ENCODE results near the gene EVI5.

Gene EVI5

DNA sequence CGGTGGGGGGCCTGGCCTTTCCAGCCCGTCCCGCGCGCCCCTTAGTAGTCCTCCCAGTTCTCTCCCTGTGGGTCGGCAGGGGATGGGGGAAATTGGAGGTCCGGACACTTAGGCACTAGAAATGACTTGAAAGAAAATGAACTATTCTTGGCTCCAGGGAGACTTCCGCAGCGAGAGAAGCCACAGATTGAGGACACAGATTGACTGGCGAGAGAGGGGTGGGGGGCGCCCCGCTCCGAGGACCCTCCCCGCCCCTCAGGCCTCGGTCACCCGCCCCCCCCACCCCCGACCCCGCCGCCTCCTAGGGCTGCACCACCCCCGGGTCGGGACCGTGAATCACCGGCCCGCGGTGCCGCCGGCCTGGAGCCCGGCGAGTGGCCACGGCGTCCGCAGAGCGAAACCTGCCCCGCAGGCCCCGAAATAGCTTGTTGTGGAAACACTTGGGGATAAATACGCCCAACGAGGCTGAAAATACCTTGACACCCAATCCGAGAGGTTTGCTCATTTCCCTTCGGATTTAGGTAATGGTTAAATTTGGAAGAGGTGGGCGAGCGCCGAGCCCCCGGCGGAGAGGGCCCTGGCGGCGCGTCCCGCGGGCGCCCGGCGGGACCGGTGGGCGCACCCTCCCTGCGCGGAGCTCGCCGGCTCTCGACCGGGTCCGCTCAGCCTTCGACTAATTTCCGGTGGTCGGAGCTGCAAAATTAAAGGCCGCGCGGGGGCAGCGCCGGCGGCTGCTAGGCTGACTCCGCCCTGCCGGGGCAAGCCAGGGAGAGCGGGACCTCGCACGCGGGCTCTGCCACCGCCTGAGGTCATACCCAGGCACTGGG lies 298.4 kb downstream of the EVI5 start, which contains the start of gene GFI1:
Gene GFI1 (minus strand): TSS at position 675 of the 827 bp plus-strand sequence. CDS start 3,438 bp downstream, outside the sequence.
- DNase-seq (ENCODE audit: low read depth in 3 of 3, low spot score in 1 of 3): peak in 1 of 3 donors; percentile 46

GRCh38 chr1:92485381-92486250 lies 299.3 kb downstream of the EVI5 start:
- DNase-seq (ENCODE audit: low read depth in 3 of 3, low spot score in 1 of 3): peak; percentile 60 to 81 (median 66)

- peak in 1 of 3 donors; percentile 62 for DNase-seq (ENCODE audit: low read depth in 3 of 3, low spot score in 1 of 3)
Observed at GRCh38 chr1:92484472-92485380, 300.2 kb downstream of the EVI5 start.

- DNase-seq (ENCODE audit: low read depth in 3 of 3, low spot score in 1 of 3): peak in 1 of 3 donors; percentile 61
Observed at GRCh38 chr1:92483610-92484471, 301.1 kb downstream of the EVI5 start.

GRCh38 chr1:92482665-92483609 lies 302.0 kb downstream of the EVI5 start:
- DNase-seq (ENCODE audit: low read depth in 3 of 3, low spot score in 1 of 3): no peak

DNA sequence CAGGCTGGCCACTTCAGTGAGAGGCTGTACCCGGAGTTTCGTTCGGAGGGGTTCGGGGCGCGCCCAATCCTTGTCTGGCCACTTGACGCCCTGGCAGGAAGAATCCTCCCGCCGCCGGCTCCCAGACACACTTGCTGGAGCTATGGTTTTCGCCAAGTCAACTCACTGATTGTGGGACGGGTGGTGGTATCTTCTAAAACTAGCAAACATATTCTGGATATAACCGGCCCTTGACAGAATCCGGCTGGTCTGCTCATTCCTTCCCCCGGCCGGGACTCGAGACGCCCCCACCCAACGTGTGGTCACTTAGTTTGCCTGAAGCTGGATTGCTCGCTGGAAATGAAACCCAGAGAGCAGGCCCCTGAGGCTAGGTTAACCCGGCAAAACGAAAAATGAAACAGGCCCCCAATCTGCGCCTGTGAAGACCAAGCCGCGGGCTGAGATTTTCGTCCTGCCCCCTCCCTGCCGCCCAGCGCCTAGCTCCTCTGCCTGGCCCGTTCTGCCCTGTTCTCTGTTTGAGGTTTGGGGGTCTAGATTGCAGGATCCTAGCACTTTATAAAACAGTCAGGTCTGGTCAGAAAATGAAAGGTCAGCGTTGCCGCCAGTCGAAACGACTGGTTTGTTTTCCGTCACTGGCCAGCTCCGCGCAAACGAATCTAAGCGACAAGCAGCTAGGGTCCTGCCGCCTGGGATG lies 302.8 kb downstream of the EVI5 start:
- no peak for DNase-seq (ENCODE audit: low read depth in 3 of 3, low spot score in 1 of 3)

- no peak for DNase-seq (ENCODE audit: low read depth in 3 of 3, low spot score in 1 of 3)
Observed at GRCh38 chr1:92481599-92481925, 303.3 kb downstream of the EVI5 start.

DNA sequence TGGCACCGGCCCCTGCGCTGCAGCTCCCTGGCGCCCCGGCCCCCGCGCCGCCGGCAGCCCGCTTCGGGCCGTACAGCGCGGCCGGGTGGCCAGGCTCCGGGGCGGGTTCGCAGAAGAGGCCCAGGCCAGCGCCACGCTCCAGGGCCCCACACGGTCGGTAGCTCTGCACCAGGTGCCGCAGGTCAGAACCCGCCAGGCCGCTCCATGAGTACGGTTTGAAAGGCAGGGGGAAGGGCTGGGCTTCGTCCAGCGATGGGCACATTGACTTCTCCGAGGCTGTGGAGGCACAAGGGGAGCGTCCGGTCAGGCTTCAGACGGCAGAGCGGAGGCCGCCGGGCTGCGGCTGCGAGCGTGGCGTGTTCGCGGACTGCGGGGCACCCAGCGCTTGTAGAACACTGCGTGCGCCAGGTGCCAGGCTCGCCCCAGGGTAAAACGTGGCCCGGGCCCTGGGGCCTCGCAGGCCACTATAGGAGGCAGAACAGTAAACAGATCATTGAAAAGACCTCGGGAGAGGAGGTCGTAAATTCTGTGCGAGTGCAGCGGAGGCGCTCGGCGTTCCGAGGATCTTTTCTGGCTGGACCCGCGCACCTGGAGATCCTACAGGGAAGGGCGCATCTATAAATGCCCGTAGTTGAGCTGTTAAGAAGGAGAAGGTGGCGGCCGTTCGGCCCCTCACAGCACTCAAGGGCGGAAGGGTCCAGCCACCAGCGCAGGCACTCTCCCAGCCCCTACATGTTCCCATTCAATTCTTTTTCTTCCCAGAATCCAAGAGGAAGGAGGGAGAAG lies 303.9 kb downstream of the EVI5 start:
- DNase-seq (ENCODE audit: low read depth in 3 of 3, low spot score in 1 of 3): no peak

GRCh38 chr1:92480200-92480812 lies 304.6 kb downstream of the EVI5 start:
- DNase-seq (ENCODE audit: low read depth in 3 of 3, low spot score in 1 of 3): no peak

- no peak for DNase-seq (ENCODE audit: low read depth in 3 of 3, low spot score in 1 of 3)
Observed at GRCh38 chr1:92479587-92479986, 305.3 kb downstream of the EVI5 start.

- no peak for DNase-seq (ENCODE audit: low read depth in 3 of 3, low spot score in 1 of 3)
Observed at GRCh38 chr1:92478393-92478792, 306.5 kb downstream of the EVI5 start.

DNA sequence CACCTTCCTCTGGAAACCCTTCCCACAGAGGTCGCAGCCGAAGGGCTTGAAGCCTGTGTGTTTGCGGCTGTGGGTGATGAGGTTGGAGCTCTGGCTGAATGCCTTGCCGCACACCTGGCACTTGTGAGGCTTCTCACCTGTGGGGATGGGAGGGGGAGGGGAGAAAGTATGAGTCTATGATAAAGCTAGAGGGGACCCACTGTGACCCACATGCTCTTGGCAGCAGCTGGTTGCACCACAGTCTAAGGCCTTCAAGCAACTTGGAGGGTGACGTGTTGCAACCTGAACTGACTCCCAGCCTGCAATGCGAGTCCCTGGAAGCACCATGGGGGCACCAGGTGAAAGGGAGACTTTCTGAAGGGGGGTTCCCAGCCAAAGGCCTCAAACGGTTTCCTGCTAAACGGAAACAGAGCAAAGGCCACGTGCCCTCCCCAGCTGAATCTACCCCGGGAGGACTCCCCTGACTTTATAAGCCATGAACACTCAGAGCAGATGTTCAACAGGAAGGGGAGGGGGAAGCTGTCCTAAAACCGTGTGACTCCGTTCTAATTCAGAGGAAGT lies 308.8 kb downstream of the EVI5 start:
- DNase-seq (ENCODE audit: low read depth in 3 of 3, low spot score in 1 of 3): no peak

- DNase-seq (ENCODE audit: low read depth in 3 of 3, low spot score in 1 of 3): no peak
Observed at GRCh38 chr1:92475029-92475428, 309.9 kb downstream of the EVI5 start.

GRCh38 chr1:92473781-92474495 lies 311.0 kb downstream of the EVI5 start:
- DNase-seq (ENCODE audit: low read depth in 3 of 3, low spot score in 1 of 3): no peak

DNA sequence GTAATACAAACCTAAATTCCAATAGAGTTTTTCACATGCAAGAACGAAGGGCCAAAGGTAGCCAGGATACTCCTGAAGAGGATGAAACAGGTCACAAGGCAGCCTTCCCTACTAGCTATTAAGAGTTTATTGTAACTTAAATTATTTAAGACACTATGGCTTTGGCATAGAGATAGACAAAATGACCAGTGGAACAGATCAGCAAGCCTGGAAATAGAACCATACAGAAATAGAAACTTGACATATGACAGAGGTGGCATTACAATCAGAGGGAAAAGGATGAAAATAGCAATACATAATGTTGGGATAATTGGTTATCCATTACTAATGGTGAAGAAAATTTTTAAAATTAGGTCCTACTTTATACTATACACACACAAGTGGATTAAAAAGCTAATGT lies 314.7 kb downstream of the EVI5 start:
- no peak for DNase-seq (ENCODE audit: low read depth in 3 of 3, low spot score in 1 of 3)

GRCh38 chr1:92466683-92467352 lies 318.1 kb downstream of the EVI5 start:
- DNase-seq (ENCODE audit: low read depth in 3 of 3, low spot score in 1 of 3): no peak
